HepG2 (cell line): ENCODE results near the gene UTP25. TPM values are rescaled to one million over a fixed set of nuclear protein-coding genes. Genes with fewer than 3 reads are reported as not detected.

Experiments used
- ATAC-seq: fragments of 200-7000 bp; cut with Tn5 transposase; 3 replicates; pipeline ENCODE4 v1.9.1; 2020; ENCODE audit warnings: mild to moderate bottlenecking, moderate library complexity
- BruUV-seq: library from RNA; stranded (reverse); fragments of 400-500 nt; replicated peaks from 2 replicates; lab custom pipeline; 2021; lab: Mats Ljungman, UMichigan
- CTCF ChIA-PET: fragments of 300-600 bp; formaldehyde crosslinking; extraction: SDS; loops from one replicate; lab custom pipeline; 2021; ENCODE audit warnings: low total read pairs, inconsistent platforms, low intra/inter-chr PET ratio; lab: Yijun Ruan, JAX
- POLR2A ChIA-PET: fragments of 350-600 bp; sonication (Branson Sonifier 250); formaldehyde crosslinking; loops from one replicate; lab custom pipeline; 2020; ENCODE audit warnings: antibody characterized with exemption, inconsistent platforms; lab: Yijun Ruan, JAX
- DNase-seq: peaks from one replicate; pipeline ENCODE4 v3.0.0-alpha.2; 2015; ENCODE audit warnings: low spot score
- FAIRE-seq: peaks from 3 replicates; lab custom pipeline; 2011; peaks lifted over from hg19 to GRCh38; lab: Jason Lieb, UNC
- H2AFZ ChIP-seq: one replicate; pipeline ENCODE4 v1.6.1; 2011; ENCODE audit warnings: low read length, inconsistent platforms
- H3K27ac ChIP-seq: fragments of 300-600 bp; 3 replicates; pipeline ENCODE4 v1.8.0; 2011; ENCODE audit warnings: mixed run types, mild to moderate bottlenecking, mixed read lengths, low read length, inconsistent platforms; ENCODE audit not compliant: insufficient read depth; ENCODE audit errors: extremely low read length
- H3K27me3 ChIP-seq, 2 experiments: fragments of 200-600 bp in 1 of 2; 2 replicates in 1 of 2; 3 replicates in 1 of 2; pipeline versions ENCODE4 v1.6.0 to v1.8.0; 2011; ENCODE audit warnings: low read length in 2 of 2, mild to moderate bottlenecking in 2 of 2, moderate library complexity in 2 of 2, inconsistent platforms in 1 of 2; ENCODE audit not compliant: insufficient read depth in 2 of 2, control insufficient read depth in 1 of 2
- H3K36me3 ChIP-seq, 2 experiments: fragments of 200-600 bp in 1 of 2; replicated peaks in 1 of 2; 2 replicates in 1 of 2; 3 replicates in 1 of 2; pipeline versions ENCODE4 v1.5.1 to v1.8.0; 2011; ENCODE audit warnings: low read length in 2 of 2, inconsistent platforms in 1 of 2; ENCODE audit not compliant: insufficient read depth in 2 of 2, control insufficient read depth in 1 of 2
- H3K4me1 ChIP-seq: 2 replicates; pipeline ENCODE4 v1.5.1; 2012; ENCODE audit warnings: low read length, inconsistent platforms; ENCODE audit not compliant: insufficient read depth
- H3K4me2 ChIP-seq: 2 replicates; pipeline ENCODE4 v1.6.0; 2011; ENCODE audit warnings: low read depth, low read length, inconsistent platforms
- H3K4me3 ChIP-seq, 3 experiments: fragments of 200-600 bp in 1 of 3; sonication (generic), shearing (Covaris generic) in 1 of 3; replicated peaks in 1 of 3; 2 replicates each; pipeline ENCODE4 v1.5.1; 2011 to 2016; ENCODE audit warnings: low read length in 3 of 3, inconsistent platforms in 2 of 3, low read depth in 2 of 3, mild to moderate bottlenecking in 2 of 3, control low read depth in 1 of 3, mixed read lengths in 1 of 3; ENCODE audit not compliant: insufficient read depth in 1 of 3
- H3K79me2 ChIP-seq: one replicate; pipeline ENCODE4 v1.6.1; 2011; ENCODE audit warnings: low read length, inconsistent platforms; ENCODE audit not compliant: insufficient read depth
- H3K9ac ChIP-seq: 2 replicates; pipeline ENCODE4 v1.6.0; 2011; ENCODE audit warnings: mild to moderate bottlenecking, low read depth, low read length, inconsistent platforms; ENCODE audit not compliant: insufficient read depth
- H3K9me3 ChIP-seq: 2 replicates; pipeline ENCODE4 v1.5.1; 2012; ENCODE audit warnings: mild to moderate bottlenecking, low read length
- H4K20me1 ChIP-seq: 2 replicates; pipeline ENCODE4 v1.6.0; 2011; ENCODE audit warnings: inconsistent platforms, mild to moderate bottlenecking, low read length, moderate library complexity; ENCODE audit not compliant: insufficient read depth
- AGO2 ChIP-seq: fragments of 200-400 bp; formaldehyde crosslinking; optimal IDR thresholded peaks from 2 replicates; pipeline ENCODE3; 2017; ENCODE audit warnings: mild to moderate bottlenecking, low read depth, low read length, moderate library complexity
- CBX2 ChIP-seq, 2 experiments: fragments of 200-600 bp in 1 of 2; sonication (generic); formaldehyde crosslinking in 1 of 2; IDR thresholded peaks; 2 replicates each; pipeline versions ENCODE4 v1.7.0 to v1.8.1; 2018 to 2022; ENCODE audit warnings: low read depth in 2 of 2, low read length in 1 of 2, mild to moderate bottlenecking in 1 of 2, missing genetic modification reagents in 1 of 2
- CBX5 ChIP-seq: sonication (generic); formaldehyde crosslinking; IDR thresholded peaks from 2 replicates; pipeline ENCODE4 v1.4.0; 2020; ENCODE audit warnings: missing genetic modification reagents, borderline replicate concordance
- ELF3 ChIP-seq: IDR thresholded peaks from 2 replicates; pipeline ENCODE4 v1.6.1; 2016; ENCODE audit warnings: missing genetic modification reagents, missing compliant biosample characterization
- FOSL2 ChIP-seq: sonication (generic); formaldehyde crosslinking; IDR thresholded peaks from 2 replicates; pipeline ENCODE4 v1.4.0; 2020; ENCODE audit warnings: missing genetic modification reagents
- FOXK1 ChIP-seq: sonication (generic); formaldehyde crosslinking; IDR thresholded peaks from 2 replicates; pipeline ENCODE4 v1.4.0; 2020; ENCODE audit warnings: low read depth, missing genetic modification reagents, borderline replicate concordance
- ISL2 ChIP-seq: sonication (generic); formaldehyde crosslinking; IDR thresholded peaks from 2 replicates; pipeline ENCODE4 v1.5.0; 2020; ENCODE audit warnings: missing genetic modification reagents
- REPIN1 ChIP-seq: sonication (generic); formaldehyde crosslinking; IDR thresholded peaks from 2 replicates; pipeline ENCODE4 v1.8.0; 2022; ENCODE audit warnings: missing genetic modification reagents, low read depth, mild to moderate bottlenecking, borderline replicate concordance
- SMC3 ChIP-seq: IDR thresholded peaks from 2 replicates; pipeline ENCODE4 v1.6.1; 2011; ENCODE audit warnings: low read length, improper control_type of control experiment
- SP4 ChIP-seq: sonication (generic); formaldehyde crosslinking; IDR thresholded peaks from 2 replicates; pipeline ENCODE4 v1.8.1; 2023; ENCODE audit warnings: mild to moderate bottlenecking, missing genetic modification reagents
- ZMYM3 ChIP-seq: sonication (generic); formaldehyde crosslinking; IDR thresholded peaks from 2 replicates; pipeline ENCODE4 v1.5.1; 2020; ENCODE audit warnings: mild to moderate bottlenecking, missing genetic modification reagents
- ZNF510 ChIP-seq: sonication (generic); formaldehyde crosslinking; IDR thresholded peaks from 2 replicates; pipeline ENCODE4 v1.4.0; 2020; ENCODE audit warnings: low read depth, mild to moderate bottlenecking, missing genetic modification reagents
- ZNF546 ChIP-seq: sonication (generic); formaldehyde crosslinking; conservative IDR thresholded peaks from 2 replicates; pipeline ENCODE4 v1.8.1; 2023; ENCODE audit warnings: mild to moderate bottlenecking, missing genetic modification reagents
- ZNF552 ChIP-seq: sonication (generic); formaldehyde crosslinking; IDR thresholded peaks from 2 replicates; pipeline ENCODE4 v1.9.0; 2022; ENCODE audit warnings: missing genetic modification reagents, mild to moderate bottlenecking, borderline replicate concordance
- ZNF879 ChIP-seq: sonication (generic); formaldehyde crosslinking; IDR thresholded peaks from 2 replicates; pipeline ENCODE4 v1.8.1; 2023; ENCODE audit warnings: missing genetic modification reagents
- WGBS: methylation state at CpG from one replicate; pipeline ENCODE4 v1.1.6; 2017; ENCODE audit warnings: low lambda C conversion rate; 5-methylcytosine and 5-hydroxymethylcytosine counted together
- in situ Hi-C: cut with HindIII; loops from 2 replicates; pipeline ENCODE4 v1.10.0; 2017; ENCODE audit warnings: low pct_unique_long_range_greater_than_20kb; ENCODE audit not compliant: extremely low pct_ligation_motif_present
- intact Hi-C: fragments of 100-400 bp; cut with micrococcal nuclease; formaldehyde crosslinking; loops from one replicate; pipeline ENCODE4 v1.10.0; 2022; ENCODE audit not compliant: unreplicated experiment
- polyA plus RNA-seq, 8 experiments: library from polyadenylated mRNA; depleted of rRNA in 3 of 8; stranded (reverse) in 7 of 8; unstranded in 1 of 8; fragments of >200 nt; fragmentation: Illumina TruSeq in 4 of 8; extraction: Trizol in 4 of 8; gene quantifications; 2 replicates each; pipeline versions ENCODE4 v1.2.1 to v1.2.3, GENCODE V29; 2011 to 2016; ENCODE audit warnings: low read depth in 4 of 8, missing spikeins in 1 of 8, mixed read lengths in 1 of 8; ENCODE audit not compliant: insufficient read depth in 1 of 8
- total RNA-seq, 5 experiments: library from RNA; depleted of rRNA; stranded (reverse); fragments of >200 nt; fragmentation: Illumina TruSeq; extraction: Trizol; gene quantifications; 2 replicates each; pipeline ENCODE4 v1.2.3, GENCODE V29; 2016; ENCODE audit warnings: low read depth in 1 of 5
- TF ChIP-seq, protein P1 (sequence below), 2 experiments: sonication (generic) in 1 of 2; formaldehyde crosslinking in 1 of 2; IDR thresholded peaks; 2 replicates each; pipeline versions ENCODE4 v1.4.0 to v1.6.1; 2018 to 2020; ENCODE audit warnings: missing genetic modification reagents in 2 of 2, borderline replicate concordance in 1 of 2, low read depth in 1 of 2, mild to moderate bottlenecking in 1 of 2, missing biosample characterization in 1 of 2
- TF ChIP-seq, protein P2 (sequence below): sonication (generic); formaldehyde crosslinking; IDR thresholded peaks from 2 replicates; pipeline ENCODE4 v1.4.0; 2020; ENCODE audit warnings: missing genetic modification reagents

The UTP25 gene
- total and polyA plus RNA-seq, 2 of the 13 experiments (the other 11 are each of a cell fraction or from before 2014, with no cell fraction given): 4.8 to 5.7 TPM

DNA sequence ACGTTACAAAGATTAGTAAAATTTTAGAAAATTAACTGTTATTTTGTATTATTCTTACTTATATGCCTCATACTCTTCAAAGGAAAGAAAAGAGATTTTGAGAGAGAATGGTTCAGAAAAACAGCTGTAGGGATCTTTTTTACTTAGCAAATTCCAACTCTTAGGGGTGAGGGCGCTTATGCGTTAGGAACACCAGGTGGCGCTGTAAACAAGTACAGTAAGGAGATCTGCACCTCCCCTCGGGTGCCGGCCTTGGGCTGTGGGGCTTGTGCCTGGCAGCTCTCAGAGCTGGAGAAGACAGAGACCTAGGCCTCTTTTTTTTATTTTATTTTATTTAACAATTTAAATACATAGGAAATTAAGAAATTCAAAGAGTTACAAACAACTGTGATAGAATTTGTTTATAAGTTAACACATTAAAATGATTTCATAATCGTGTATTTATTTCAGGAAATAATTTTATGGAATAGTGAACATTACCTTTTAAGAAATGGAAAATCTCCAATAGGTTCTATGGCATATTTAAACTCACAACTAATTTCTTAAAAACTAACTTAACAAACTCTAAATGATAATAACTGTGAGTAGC, 32.6 kb downstream of the UTP25 start:
- Histone ChIP-seq H3K79me2 (no peaks in the 10 kb centered on the region), H3K9ac (no peak overlapping the region), H4K20me1 (no peaks in the 10 kb centered on the region), H3K4me2 (no peak overlapping the region), H2AFZ (no peak overlapping the region), H3K27ac (no peak overlapping the region), H3K27me3 (no peaks in the 10 kb centered on the region; a peak in 1 of 5 replicates), H3K36me3 (no peaks in the 10 kb centered on the region), H3K9me3 (no peaks in the 10 kb centered on the region), H3K4me1 (no peaks in the 10 kb centered on the region), H3K4me3 (no peak overlapping the region)
- intact Hi-C loops (loop anchor here (1.0 kb wide), 2 partner anchors 129 to 451 kb away; no protein-coding TSS in a partner anchor), in situ Hi-C loops (loop anchor here (5.0 to 25.0 kb wide), 2 partner anchors 127 to 452 kb away; no protein-coding TSS in a partner anchor)
- ATAC-seq (peak; percentile 97), FAIRE-seq (peak; percentile 80), DNase-seq (peak; percentile 72)
- no TSS peak for BruUV-seq
- ChIA-PET POLR2A (no interaction called here), CTCF (interaction anchor here (0.8 to 3.0 kb wide), 3 partner anchors 15 to 451 kb away, joined by 3 to 27 read pairs (median 3); no protein-coding TSS in a partner anchor)
- WGBS: 12% methylated on average over 7 of the region's 7 CpGs
- TF ChIP-seq, protein P1, sequence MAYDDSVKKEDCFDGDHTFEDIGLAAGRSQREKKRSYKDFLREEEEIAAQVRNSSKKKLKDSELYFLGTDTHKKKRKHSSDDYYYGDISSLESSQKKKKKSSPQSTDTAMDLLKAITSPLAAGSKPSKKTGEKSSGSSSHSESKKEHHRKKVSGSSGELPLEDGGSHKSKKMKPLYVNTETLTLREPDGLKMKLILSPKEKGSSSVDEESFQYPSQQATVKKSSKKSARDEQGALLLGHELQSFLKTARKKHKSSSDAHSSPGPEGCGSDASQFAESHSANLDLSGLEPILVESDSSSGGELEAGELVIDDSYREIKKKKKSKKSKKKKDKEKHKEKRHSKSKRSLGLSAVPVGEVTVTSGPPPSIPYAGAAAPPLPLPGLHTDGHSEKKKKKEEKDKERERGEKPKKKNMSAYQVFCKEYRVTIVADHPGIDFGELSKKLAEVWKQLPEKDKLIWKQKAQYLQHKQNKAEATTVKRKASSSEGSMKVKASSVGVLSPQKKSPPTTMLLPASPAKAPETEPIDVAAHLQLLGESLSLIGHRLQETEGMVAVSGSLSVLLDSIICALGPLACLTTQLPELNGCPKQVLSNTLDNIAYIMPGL (CRISPR knock-in tag; IDR thresholded peaks at IDR 0.05; ENCODE audit: borderline replicate concordance in 1 of 2, low read depth in 1 of 2): 0 out of 4 replicates have a peak, but pooled peaks of 1 of the 2 experiments have one; percentile 35
- TF ChIP-seq CBX2 (IDR thresholded peaks at IDR 0.05; ENCODE audit: low read depth, low read length): no peak
- no peak for TF ChIP-seq CBX2 (CRISPR knock-in tag; IDR thresholded peaks at IDR 0.05; ENCODE audit: low read depth)
- no peak for TF ChIP-seq CBX5 (CRISPR knock-in tag)
- TF ChIP-seq ZNF552: no peak
- TF ChIP-seq FOSL2 (CRISPR knock-in tag): no peak
- no peak for TF ChIP-seq REPIN1 (CRISPR knock-in tag)
- TF ChIP-seq SMC3: peak; percentile 81
- no peak for TF ChIP-seq ISL2 (CRISPR knock-in tag)
- TF ChIP-seq ZMYM3: no peak
- no peak for TF ChIP-seq AGO2
- no peak for TF ChIP-seq ZNF510 (CRISPR knock-in tag)
- no peak for TF ChIP-seq ZNF879
- TF ChIP-seq, protein P2, sequence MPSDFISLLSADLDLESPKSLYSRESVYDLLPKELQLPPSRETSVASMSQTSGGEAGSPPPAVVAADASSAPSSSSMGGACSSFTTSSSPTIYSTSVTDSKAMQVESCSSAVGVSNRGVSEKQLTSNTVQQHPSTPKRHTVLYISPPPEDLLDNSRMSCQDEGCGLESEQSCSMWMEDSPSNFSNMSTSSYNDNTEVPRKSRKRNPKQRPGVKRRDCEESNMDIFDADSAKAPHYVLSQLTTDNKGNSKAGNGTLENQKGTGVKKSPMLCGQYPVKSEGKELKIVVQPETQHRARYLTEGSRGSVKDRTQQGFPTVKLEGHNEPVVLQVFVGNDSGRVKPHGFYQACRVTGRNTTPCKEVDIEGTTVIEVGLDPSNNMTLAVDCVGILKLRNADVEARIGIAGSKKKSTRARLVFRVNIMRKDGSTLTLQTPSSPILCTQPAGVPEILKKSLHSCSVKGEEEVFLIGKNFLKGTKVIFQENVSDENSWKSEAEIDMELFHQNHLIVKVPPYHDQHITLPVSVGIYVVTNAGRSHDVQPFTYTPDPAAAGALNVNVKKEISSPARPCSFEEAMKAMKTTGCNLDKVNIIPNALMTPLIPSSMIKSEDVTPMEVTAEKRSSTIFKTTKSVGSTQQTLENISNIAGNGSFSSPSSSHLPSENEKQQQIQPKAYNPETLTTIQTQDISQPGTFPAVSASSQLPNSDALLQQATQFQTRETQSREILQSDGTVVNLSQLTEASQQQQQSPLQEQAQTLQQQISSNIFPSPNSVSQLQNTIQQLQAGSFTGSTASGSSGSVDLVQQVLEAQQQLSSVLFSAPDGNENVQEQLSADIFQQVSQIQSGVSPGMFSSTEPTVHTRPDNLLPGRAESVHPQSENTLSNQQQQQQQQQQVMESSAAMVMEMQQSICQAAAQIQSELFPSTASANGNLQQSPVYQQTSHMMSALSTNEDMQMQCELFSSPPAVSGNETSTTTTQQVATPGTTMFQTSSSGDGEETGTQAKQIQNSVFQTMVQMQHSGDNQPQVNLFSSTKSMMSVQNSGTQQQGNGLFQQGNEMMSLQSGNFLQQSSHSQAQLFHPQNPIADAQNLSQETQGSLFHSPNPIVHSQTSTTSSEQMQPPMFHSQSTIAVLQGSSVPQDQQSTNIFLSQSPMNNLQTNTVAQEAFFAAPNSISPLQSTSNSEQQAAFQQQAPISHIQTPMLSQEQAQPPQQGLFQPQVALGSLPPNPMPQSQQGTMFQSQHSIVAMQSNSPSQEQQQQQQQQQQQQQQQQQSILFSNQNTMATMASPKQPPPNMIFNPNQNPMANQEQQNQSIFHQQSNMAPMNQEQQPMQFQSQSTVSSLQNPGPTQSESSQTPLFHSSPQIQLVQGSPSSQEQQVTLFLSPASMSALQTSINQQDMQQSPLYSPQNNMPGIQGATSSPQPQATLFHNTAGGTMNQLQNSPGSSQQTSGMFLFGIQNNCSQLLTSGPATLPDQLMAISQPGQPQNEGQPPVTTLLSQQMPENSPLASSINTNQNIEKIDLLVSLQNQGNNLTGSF (CRISPR knock-in tag): no peak
- TF ChIP-seq ZNF546 (CRISPR knock-in tag): no peak
- no peak for TF ChIP-seq ELF3 (CRISPR knock-in tag)
- no peak for TF ChIP-seq SP4 (CRISPR knock-in tag)
- no peak for TF ChIP-seq FOXK1 (CRISPR knock-in tag)
